GM18505 (cell line): ENCODE data around the gene CENPO.

Source experiments
- ATAC-seq: cut with Tn5 transposase; IDR thresholded peaks from one replicate; pipeline ENCODE4 v1.9.1; 2021; ENCODE audit not compliant: unreplicated experiment
- POLR2A ChIP-seq: IDR thresholded peaks from 4 replicates; pipeline ENCODE4 v1.6.1; 2011; ENCODE audit warnings: borderline replicate concordance; ENCODE audit not compliant: insufficient read depth, insufficient read length; ENCODE audit errors: extremely low read depth

Gene CENPO

GRCh38 chr2:24806661-24807036, 13.4 kb downstream of the CENPO start:
- no peak for TF ChIP-seq POLR2A
- no peak for ATAC-seq

- TF ChIP-seq POLR2A: no peak
- no peak for ATAC-seq
Measured at GRCh38 chr2:24809316-24810007, 16.2 kb downstream of the CENPO start.

- no peak for ATAC-seq
Measured at GRCh38 chr2:24813691-24814137, 20.5 kb downstream of the CENPO start.

GRCh38 chr2:24814516-24814915, 21.3 kb downstream of the CENPO start:
- TF ChIP-seq POLR2A: no peak
- no peak for ATAC-seq

More at GRCh38 chr2:24813691-24814137, 20.5 kb downstream of the CENPO start:
- TF ChIP-seq POLR2A: no peak

- no peak for TF ChIP-seq POLR2A
- no peak for ATAC-seq
Measured at GRCh38 chr2:24815171-24815570, 21.9 kb downstream of the CENPO start.

GRCh38 chr2:24816404-24816803, 23.2 kb downstream of the CENPO start:
- no peak for TF ChIP-seq POLR2A
- no peak for ATAC-seq

GRCh38 chr2:24816884-24817283, 23.7 kb downstream of the CENPO start:
- no peak for ATAC-seq
- TF ChIP-seq POLR2A: no peak

- TF ChIP-seq POLR2A: no peak
- no peak for ATAC-seq
Measured at GRCh38 chr2:24818721-24819167, 25.5 kb downstream of the CENPO start.

- TF ChIP-seq POLR2A: no peak
- no peak for ATAC-seq
Measured at GRCh38 chr2:24819442-24820174, 26.4 kb downstream of the CENPO start.

GRCh38 chr2:24820175-24820513, 26.9 kb downstream of the CENPO start:
- TF ChIP-seq POLR2A: peak; percentile 20
- ATAC-seq: no peak

GRCh38 chr2:24820598-24821432, 27.6 kb downstream of the CENPO start:
- TF ChIP-seq POLR2A: no peak
- no peak for ATAC-seq

GRCh38 chr2:24821433-24821891, 28.2 kb downstream of the CENPO start:
- no peak for ATAC-seq
- no peak for TF ChIP-seq POLR2A

- no peak for ATAC-seq
- TF ChIP-seq POLR2A: no peak
Measured at GRCh38 chr2:24822049-24822706, 29.0 kb downstream of the CENPO start.

- no peak for TF ChIP-seq POLR2A
- ATAC-seq: no peak
Measured at GRCh38 chr2:24824071-24824588, 30.9 kb downstream of the CENPO start.
